Transverse colon (tissue), 4 donors: ENCODE data around the gene VPS51.

ENCODE experiments used
- CTCF ChIP-seq, 5 experiments: fragments of 200-600 bp in 3 of 5; fragments of 450-650 bp in 2 of 5; sonication (generic) in 3 of 5; IDR thresholded peaks; 1 replicate in 2 of 5; 2 replicates in 3 of 5; pipeline ENCODE4 v1.5.1; 2016 to 2017; ENCODE audit warnings: antibody characterized with exemption in 5 of 5, inconsistent platforms in 3 of 5, mild to moderate bottlenecking in 2 of 5, moderate library complexity in 1 of 5
- POLR2A ChIP-seq: fragments of 450-650 bp; IDR thresholded peaks from one replicate; pipeline ENCODE4 v1.6.1; 2016; ENCODE audit warnings: antibody characterized with exemption, mild to moderate bottlenecking, moderate library complexity
- POLR2AphosphoS5 ChIP-seq, 3 donors: sonication (generic); formaldehyde crosslinking; IDR thresholded peaks; one replicate each; pipeline ENCODE4 v1.6.1; 2016; ENCODE audit warnings: antibody characterized with exemption in 3 of 3

DNA sequence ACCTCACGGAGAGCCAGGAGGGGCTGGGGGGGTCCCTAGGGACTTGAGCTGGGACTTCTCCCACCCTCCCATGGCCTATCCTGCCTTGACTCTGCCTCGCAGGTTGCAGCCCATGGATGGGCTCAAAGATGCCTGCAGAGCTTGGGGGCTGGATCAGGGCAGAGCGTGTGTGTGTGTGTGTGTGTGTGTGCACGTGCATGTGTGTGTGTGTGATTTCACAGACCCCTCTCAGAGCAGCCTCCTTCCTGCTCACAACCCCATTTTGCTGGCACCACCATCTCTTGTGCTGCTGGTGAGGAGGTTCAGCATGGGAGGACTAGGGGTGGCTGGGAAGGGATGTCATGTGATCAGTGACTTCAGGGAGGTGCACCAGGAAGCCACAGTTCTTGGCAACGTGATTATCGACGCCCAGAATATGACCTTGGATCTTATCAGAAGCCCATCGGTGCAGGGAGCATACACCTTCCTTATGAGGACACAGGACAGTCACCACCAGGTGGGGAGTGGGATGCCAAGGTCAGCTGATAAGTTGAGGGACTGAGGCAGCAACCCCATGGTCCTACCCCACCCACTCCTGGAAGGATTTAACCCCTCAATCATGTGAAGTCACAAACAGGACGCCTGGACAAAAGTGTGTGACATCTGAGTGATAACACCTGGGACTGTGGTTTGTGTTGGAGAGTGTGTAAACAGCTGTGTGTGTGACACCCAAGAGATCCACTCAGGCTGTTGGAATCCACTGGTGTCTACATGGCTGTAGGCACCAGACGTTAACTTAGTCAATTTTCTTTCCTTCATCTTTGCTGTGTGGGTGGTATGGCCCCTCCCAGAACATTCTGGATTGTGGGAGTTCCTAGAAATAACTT is 35.8 kb upstream of the VPS51 start:
- TF ChIP-seq POLR2A (no peak), CTCF (IDR thresholded peaks at IDR 0.05) (no peak), POLR2AphosphoS5 (IDR thresholded peaks at IDR 0.05) (no peak)
